ENCODE data around the gene PEPD. TPM values are rescaled to one million over a fixed set of nuclear protein-coding genes. Genes with fewer than 3 reads are reported as not detected.

Gene PEPD
- total RNA-seq, 1 experiment from 2014 or later, result 84.3 TPM

GRCh38 chr19:33472691-33473652, 48.6 kb downstream of the PEPD start:
- no peak overlapping the region for H3K4me3 ChIP-seq (ENCODE audit: insufficient read depth, low read depth, low read length)
- no peak for DNase-seq
- no peaks in the 10 kb centered on the region for H3K27me3 ChIP-seq (ENCODE audit: control insufficient read depth, insufficient read depth, low read length)
- H3K36me3 ChIP-seq (replicated peaks; ENCODE audit: control insufficient read depth, insufficient read depth, low read length), result no peaks in the 10 kb centered on the region

- H3K4me3 ChIP-seq (ENCODE audit: insufficient read depth, low read depth, low read length), result no peak overlapping the region
- no peaks in the 10 kb centered on the region for H3K36me3 ChIP-seq (replicated peaks; ENCODE audit: control insufficient read depth, insufficient read depth, low read length)
- no peaks in the 10 kb centered on the region for H3K27me3 ChIP-seq (ENCODE audit: control insufficient read depth, insufficient read depth, low read length)
- DNase-seq, result no peak
Observed at GRCh38 chr19:33472226-33472625, 49.4 kb downstream of the PEPD start.

GRCh38 chr19:33471111-33471996, 50.2 kb downstream of the PEPD start:
- Histone ChIP-seq H3K27me3 (ENCODE audit: control insufficient read depth, insufficient read depth, low read length) (no peaks in the 10 kb centered on the region), H3K36me3 (replicated peaks; ENCODE audit: control insufficient read depth, insufficient read depth, low read length) (no peaks in the 10 kb centered on the region), H3K4me3 (ENCODE audit: insufficient read depth, low read depth, low read length) (no peak overlapping the region)
- DNase-seq, result no peak

- Histone ChIP-seq H3K27me3 (ENCODE audit: control insufficient read depth, insufficient read depth, low read length) (no peaks in the 10 kb centered on the region), H3K36me3 (replicated peaks; ENCODE audit: control insufficient read depth, insufficient read depth, low read length) (no peaks in the 10 kb centered on the region), H3K4me3 (ENCODE audit: insufficient read depth, low read depth, low read length) (no peak overlapping the region)
- no peak for DNase-seq
Observed at GRCh38 chr19:33470686-33471085, 50.9 kb downstream of the PEPD start.

GRCh38 chr19:33470040-33470330, 51.6 kb downstream of the PEPD start:
- no peak for DNase-seq
- no peak overlapping the region for H3K4me3 ChIP-seq (ENCODE audit: insufficient read depth, low read depth, low read length)
- no peaks in the 10 kb centered on the region for H3K27me3 ChIP-seq (ENCODE audit: control insufficient read depth, insufficient read depth, low read length)
- H3K36me3 ChIP-seq (replicated peaks; ENCODE audit: control insufficient read depth, insufficient read depth, low read length), result no peaks in the 10 kb centered on the region

GRCh38 chr19:33469171-33470039, 52.2 kb downstream of the PEPD start:
- H3K36me3 ChIP-seq (replicated peaks; ENCODE audit: control insufficient read depth, insufficient read depth, low read length), result no peaks in the 10 kb centered on the region
- no peak overlapping the region for H3K4me3 ChIP-seq (ENCODE audit: insufficient read depth, low read depth, low read length)
- DNase-seq, result no peak
- no peaks in the 10 kb centered on the region for H3K27me3 ChIP-seq (ENCODE audit: control insufficient read depth, insufficient read depth, low read length)

GRCh38 chr19:33468361-33469170, 53.0 kb downstream of the PEPD start:
- Histone ChIP-seq H3K27me3 (ENCODE audit: control insufficient read depth, insufficient read depth, low read length) (no peaks in the 10 kb centered on the region), H3K36me3 (replicated peaks; ENCODE audit: control insufficient read depth, insufficient read depth, low read length) (no peaks in the 10 kb centered on the region), H3K4me3 (ENCODE audit: insufficient read depth, low read depth, low read length) (no peak overlapping the region)
- DNase-seq, result no peak

- no peaks in the 10 kb centered on the region for H3K27me3 ChIP-seq (ENCODE audit: control insufficient read depth, insufficient read depth, low read length)
- no peak for DNase-seq
- no peaks in the 10 kb centered on the region for H3K36me3 ChIP-seq (replicated peaks; ENCODE audit: control insufficient read depth, insufficient read depth, low read length)
- H3K4me3 ChIP-seq (ENCODE audit: insufficient read depth, low read depth, low read length), result no peak overlapping the region
Observed at GRCh38 chr19:33467851-33468250, 53.7 kb downstream of the PEPD start.

- no peaks in the 10 kb centered on the region for H3K27me3 ChIP-seq (ENCODE audit: control insufficient read depth, insufficient read depth, low read length)
- no peaks in the 10 kb centered on the region for H3K36me3 ChIP-seq (replicated peaks; ENCODE audit: control insufficient read depth, insufficient read depth, low read length)
- H3K4me3 ChIP-seq (ENCODE audit: insufficient read depth, low read depth, low read length), result no peak overlapping the region
- no peak for DNase-seq
Observed at GRCh38 chr19:33465834-33466233, 55.8 kb downstream of the PEPD start.

GRCh38 chr19:33465371-33465770, 56.2 kb downstream of the PEPD start:
- no peak overlapping the region for H3K4me3 ChIP-seq (ENCODE audit: insufficient read depth, low read depth, low read length)
- no peak for DNase-seq
- H3K36me3 ChIP-seq (replicated peaks; ENCODE audit: control insufficient read depth, insufficient read depth, low read length), result no peaks in the 10 kb centered on the region
- no peaks in the 10 kb centered on the region for H3K27me3 ChIP-seq (ENCODE audit: control insufficient read depth, insufficient read depth, low read length)

GRCh38 chr19:33464733-33465115, 56.9 kb downstream of the PEPD start:
- no peak overlapping the region for H3K4me3 ChIP-seq (ENCODE audit: insufficient read depth, low read depth, low read length)
- no peaks in the 10 kb centered on the region for H3K36me3 ChIP-seq (replicated peaks; ENCODE audit: control insufficient read depth, insufficient read depth, low read length)
- DNase-seq, result no peak
- H3K27me3 ChIP-seq (ENCODE audit: control insufficient read depth, insufficient read depth, low read length), result no peaks in the 10 kb centered on the region

- H3K36me3 ChIP-seq (replicated peaks; ENCODE audit: control insufficient read depth, insufficient read depth, low read length), result no peaks in the 10 kb centered on the region
- no peaks in the 10 kb centered on the region for H3K27me3 ChIP-seq (ENCODE audit: control insufficient read depth, insufficient read depth, low read length)
- no peak for DNase-seq
- no peak overlapping the region for H3K4me3 ChIP-seq (ENCODE audit: insufficient read depth, low read depth, low read length)
Observed at GRCh38 chr19:33464010-33464732, 57.4 kb downstream of the PEPD start.

- Histone ChIP-seq H3K4me3 (ENCODE audit: insufficient read depth, low read depth, low read length) (no peak overlapping the region), H3K27me3 (ENCODE audit: control insufficient read depth, insufficient read depth, low read length) (no peaks in the 10 kb centered on the region), H3K36me3 (replicated peaks; ENCODE audit: control insufficient read depth, insufficient read depth, low read length) (no peaks in the 10 kb centered on the region; the same call in 1 of the 2 replicates)
- DNase-seq, result no peak
Observed at GRCh38 chr19:33463199-33463598, 58.4 kb downstream of the PEPD start.

Measured in H7 (cell line).